ENCODE data around the gene ALDH5A1.
A peak's percentile ranks its signal among the peaks of the same experiment; 100 is the strongest.

The ALDH5A1 gene

GRCh38 chr6:24534329-24534728, 39.6 kb downstream of the ALDH5A1 start:
- DNase-seq: no peak

DNA sequence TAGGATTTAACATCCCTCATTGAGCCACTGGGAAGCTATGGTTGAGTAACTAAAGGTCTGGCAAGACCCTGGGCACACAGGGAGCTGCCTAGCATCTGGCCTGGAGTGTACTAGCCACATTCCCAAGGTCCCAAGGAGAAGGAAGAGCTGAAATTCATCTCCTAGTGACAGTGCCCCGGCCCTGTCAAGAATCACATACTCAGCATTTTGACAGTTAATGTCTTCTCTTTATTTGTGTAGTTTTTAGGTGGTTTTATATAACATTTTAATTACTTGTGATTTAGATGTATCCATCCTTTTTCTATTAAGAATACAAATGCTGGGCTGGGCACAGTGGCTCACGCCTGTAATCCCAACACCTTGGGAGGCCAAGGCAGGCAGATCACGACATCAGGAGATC, 40.4 kb downstream of the ALDH5A1 start:
- DNase-seq: no peak

GRCh38 chr6:24536466-24536865, 41.7 kb downstream of the ALDH5A1 start:
- DNase-seq: no peak

DNA sequence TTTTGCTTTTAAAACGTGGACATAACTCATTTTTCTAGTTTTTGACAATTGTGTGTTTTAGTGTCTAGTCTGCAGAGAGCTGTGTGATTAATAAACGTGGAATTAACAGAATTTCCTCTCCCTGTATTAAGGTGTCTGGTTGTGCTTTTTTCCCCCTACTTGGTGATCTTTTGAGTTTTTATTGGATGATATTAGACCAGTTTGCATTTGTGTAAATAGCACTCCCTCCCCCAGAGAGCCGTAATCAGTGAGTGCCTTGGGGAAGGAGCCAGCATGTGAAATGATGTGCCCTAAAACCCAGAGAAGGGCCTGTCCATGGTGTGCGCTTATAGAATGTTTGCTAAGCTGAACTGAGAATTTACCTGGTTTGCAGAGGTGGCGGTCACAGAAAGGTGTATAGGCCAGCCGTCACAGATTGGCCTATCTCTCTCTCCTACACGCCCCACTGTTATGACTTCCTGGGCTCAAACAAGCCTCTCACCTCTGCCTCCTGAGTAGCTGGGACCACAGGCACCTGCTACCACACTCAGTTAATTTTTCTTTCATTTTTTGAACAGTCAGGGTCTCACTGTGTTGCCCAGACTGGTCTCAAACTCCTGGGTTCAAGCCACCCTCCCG, 42.4 kb downstream of the ALDH5A1 start:
- peak; percentile 22 for DNase-seq

GRCh38 chr6:24537771-24538385, 43.1 kb downstream of the ALDH5A1 start:
- no peak for DNase-seq

GRCh38 chr6:24539416-24539815, 44.6 kb downstream of the ALDH5A1 start:
- DNase-seq: no peak

- DNase-seq: no peak
Measured at GRCh38 chr6:24540197-24540596, 45.4 kb downstream of the ALDH5A1 start.

GRCh38 chr6:24543683-24544082, 48.9 kb downstream of the ALDH5A1 start:
- no peak for DNase-seq

DNA sequence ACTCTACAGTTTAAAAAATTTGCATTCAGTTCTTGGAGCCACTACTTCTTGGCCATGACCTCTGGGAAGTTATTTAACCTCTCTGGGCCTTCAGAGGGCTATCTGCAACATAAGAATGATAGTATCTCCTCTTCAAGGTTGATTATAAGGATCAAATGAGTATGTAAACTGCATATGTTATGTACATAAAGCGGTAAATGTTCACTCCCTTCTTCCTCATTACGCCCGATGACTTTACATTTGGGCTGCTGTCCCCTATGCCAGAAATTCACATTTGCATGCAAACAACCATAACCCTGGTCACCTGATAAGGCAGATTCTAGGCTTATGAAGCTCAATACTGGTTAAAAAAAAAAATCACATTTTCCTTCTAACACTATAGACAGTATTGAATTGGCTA, 50.4 kb downstream of the ALDH5A1 start:
- no peak for DNase-seq

GRCh38 chr6:24545691-24546090, 50.9 kb downstream of the ALDH5A1 start:
- DNase-seq: no peak

GRCh38 chr6:24546439-24546838, 51.7 kb downstream of the ALDH5A1 start:
- no peak for DNase-seq

- DNase-seq: no peak
Measured at GRCh38 chr6:24547243-24547642, 52.5 kb downstream of the ALDH5A1 start.

GRCh38 chr6:24549158-24549557, 54.4 kb downstream of the ALDH5A1 start:
- DNase-seq: no peak

GRCh38 chr6:24549674-24550353, 55.0 kb downstream of the ALDH5A1 start:
- peak; percentile 67 for DNase-seq

DNA sequence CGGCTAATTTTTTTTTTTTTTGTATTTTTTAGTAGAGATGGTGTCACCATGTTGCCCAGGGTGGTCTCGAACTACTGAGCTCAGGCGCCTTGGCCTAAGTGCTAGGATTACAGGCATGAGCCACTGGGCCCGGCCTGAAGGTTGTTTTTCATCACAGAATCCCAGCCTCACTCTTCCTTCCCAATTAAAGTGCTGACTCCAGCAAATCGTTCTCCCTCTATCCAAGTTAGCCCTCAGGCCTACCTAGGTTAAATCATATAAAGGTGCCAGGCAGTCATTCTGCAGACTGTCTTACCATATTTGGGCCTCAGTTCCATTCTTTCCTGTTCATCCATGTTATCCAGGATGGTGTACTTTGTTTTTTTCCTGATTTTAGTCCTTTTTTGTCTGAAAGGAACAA, 56.4 kb downstream of the ALDH5A1 start:
- no peak for DNase-seq

DNA sequence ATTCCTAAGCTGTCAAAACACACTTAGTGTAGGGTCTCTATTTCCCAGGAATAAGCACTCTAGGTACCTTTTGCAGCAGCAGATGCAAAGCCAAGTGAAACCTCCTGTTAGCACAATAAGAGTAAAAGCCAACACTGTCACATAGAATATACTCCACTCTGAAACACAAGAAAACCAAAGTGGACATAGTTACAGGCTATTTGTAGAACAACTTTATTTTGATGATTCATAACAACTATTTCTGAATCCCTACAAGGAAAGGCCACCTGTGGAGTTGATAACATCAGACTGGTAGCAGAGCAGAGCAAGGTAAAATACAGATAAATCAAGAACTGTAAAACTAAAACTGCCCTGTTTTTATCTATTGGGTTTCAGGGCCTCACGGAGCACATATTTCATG, 59.7 kb downstream of the ALDH5A1 start:
- no peak for DNase-seq

DNA sequence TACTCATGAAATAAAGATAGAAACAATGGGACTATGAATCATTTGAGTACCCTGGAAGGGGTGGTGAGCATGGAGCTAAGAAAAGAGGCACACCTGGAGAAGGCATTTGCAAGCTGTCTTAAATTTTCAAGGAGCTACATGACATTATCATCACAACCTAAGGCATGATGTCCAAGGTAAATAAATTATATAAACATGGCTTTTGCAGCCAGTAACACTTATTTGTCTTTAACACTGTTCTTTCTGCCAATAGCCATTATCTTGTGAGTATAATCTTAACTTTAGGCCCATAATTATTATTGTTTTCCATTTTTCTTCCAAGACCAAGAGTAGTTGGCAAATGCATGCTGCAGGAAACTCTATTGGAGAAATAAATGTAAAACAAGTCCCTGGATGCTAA, 63.7 kb downstream of the ALDH5A1 start:
- no peak for DNase-seq

- no peak for DNase-seq
Measured at GRCh38 chr6:24564081-24564480, 69.3 kb downstream of the ALDH5A1 start.

- DNase-seq: no peak
Measured at GRCh38 chr6:24565196-24565595, 70.4 kb downstream of the ALDH5A1 start.

DNA sequence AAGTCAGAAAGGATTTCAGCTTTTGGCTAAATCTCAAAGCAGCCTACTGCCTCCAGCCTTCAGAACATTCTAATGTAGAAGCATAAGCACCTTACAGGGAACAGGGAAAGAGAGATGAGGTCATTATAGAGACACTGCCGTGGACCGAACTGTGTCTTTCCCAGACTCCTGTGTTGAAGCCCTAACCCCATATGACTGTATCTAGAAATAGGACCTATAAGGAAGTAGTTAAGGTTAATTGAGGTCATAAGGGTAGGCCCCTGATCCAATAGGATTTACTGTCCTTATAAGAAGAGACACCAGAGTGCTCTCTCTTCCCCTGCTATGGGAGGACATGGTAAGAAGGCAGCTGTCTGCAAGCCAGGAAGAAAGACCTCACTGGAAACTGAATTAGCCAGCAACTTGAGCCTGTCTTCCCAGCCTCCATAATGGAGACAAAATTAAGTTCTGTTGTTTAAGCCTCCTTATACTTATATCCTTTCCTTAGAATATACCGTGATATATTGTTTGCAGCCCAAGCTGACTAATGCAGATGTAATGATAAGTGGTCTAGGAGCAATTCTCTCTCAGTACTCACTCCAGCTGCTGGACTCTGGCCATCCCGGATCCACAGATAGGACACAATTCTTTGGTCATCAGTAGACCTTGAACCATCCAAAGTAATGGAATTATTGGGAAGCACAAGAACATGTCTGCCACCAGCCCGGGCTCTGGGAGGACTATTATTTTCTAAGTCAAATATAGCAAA, 71.4 kb downstream of the ALDH5A1 start:
- DNase-seq: no peak

DNA sequence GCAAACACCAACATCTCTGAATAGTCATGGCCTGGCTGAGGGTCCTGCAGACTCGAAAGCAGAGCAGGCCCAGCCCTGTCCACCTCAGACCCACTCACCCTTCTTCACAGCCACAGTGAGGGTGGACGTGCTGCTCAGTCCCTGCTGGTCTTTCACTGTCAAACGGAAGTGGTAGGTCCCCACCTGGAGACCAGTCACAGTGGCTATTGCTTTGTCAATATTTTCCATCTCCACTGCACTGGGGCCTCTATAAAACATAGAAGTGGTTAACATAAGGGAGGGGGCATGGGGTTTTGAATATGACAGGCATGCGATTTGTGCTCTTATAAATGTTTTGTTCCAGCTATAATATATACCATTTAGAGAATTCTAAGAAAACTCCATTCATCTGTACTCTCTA, 73.9 kb downstream of the ALDH5A1 start:
- peak; percentile 30 for DNase-seq

GRCh38 chr6:24569811-24570210, 75.0 kb downstream of the ALDH5A1 start:
- DNase-seq: no peak

- DNase-seq: no peak
Measured at GRCh38 chr6:24571361-24571760, 76.6 kb downstream of the ALDH5A1 start.

DNA sequence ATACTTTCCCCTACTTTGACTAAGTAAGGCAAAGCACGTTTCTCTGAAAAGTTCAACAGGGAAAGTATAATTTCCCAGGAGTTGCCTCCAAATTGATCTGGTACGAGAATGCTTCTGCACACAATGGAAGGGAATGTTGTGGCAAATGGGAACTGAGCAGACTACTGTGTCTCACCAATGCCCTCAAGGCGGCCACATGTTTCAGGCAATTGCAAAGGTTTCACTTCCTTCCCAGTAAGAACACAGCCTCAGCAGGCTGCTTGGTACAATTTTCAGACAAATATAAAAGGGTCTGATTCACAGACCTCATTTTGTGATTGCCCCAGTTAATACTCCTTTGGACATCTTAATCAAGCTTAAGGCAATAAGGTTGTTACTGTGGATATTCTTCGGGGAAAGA, 80.0 kb downstream of the ALDH5A1 start:
- DNase-seq: no peak
